Activated CD8-positive, alpha-beta memory T cell treated with anti-CD3 and anti-CD28 coated beads, Interleukin-2, amount 50 U/mL, for 24 hours (primary cell): ENCODE results near the gene ACOXL.
"Not testable (repeated sequence)": the region's sequence is repeated elsewhere in the genome, so short reads cannot be mapped to it uniquely, and the experiment has no call there.

Source experiments
- DNase-seq: peaks from one replicate; pipeline ENCODE4 v3.0.0-alpha.2; 2020; ENCODE audit errors: extremely low read depth

The ACOXL gene

GRCh38 chr2:110855841-110856240 is 123.5 kb downstream of the ACOXL start:
- not testable (repeated sequence) for DNase-seq

GRCh38 chr2:110858135-110858725 is 125.9 kb downstream of the ACOXL start:
- peak; percentile 33 for DNase-seq

GRCh38 chr2:110858993-110859701 is 126.8 kb downstream of the ACOXL start:
- no peak for DNase-seq

GRCh38 chr2:110860630-110861029 is 128.3 kb downstream of the ACOXL start:
- no peak for DNase-seq

- no peak for DNase-seq
These were observed 129.4 kb downstream of the ACOXL start for GRCh38 chr2:110861616-110862260.

- no peak for DNase-seq
These were observed 131.4 kb downstream of the ACOXL start for GRCh38 chr2:110863726-110864125.

- no peak for DNase-seq
These were observed 131.8 kb downstream of the ACOXL start for GRCh38 chr2:110864176-110864575.

- no peak for DNase-seq
These were observed 132.4 kb downstream of the ACOXL start for GRCh38 chr2:110864731-110865130.

GRCh38 chr2:110865188-110865587 is 132.8 kb downstream of the ACOXL start:
- DNase-seq = no peak

GRCh38 chr2:110866045-110866444 is 133.7 kb downstream of the ACOXL start:
- DNase-seq = no peak

- DNase-seq = peak; percentile 48
These were observed 134.1 kb downstream of the ACOXL start for GRCh38 chr2:110866466-110866865.

- no peak for DNase-seq
These were observed 134.7 kb downstream of the ACOXL start for GRCh38 chr2:110867078-110867477.

- DNase-seq = no peak
These were observed 136.6 kb downstream of the ACOXL start for GRCh38 chr2:110868971-110869370.

- no peak for DNase-seq
These were observed 137.4 kb downstream of the ACOXL start for GRCh38 chr2:110869472-110870446.

- no peak for DNase-seq
These were observed 138.2 kb downstream of the ACOXL start for GRCh38 chr2:110870545-110870944.

- DNase-seq = no peak
These were observed 139.3 kb downstream of the ACOXL start for GRCh38 chr2:110871637-110872036.

GRCh38 chr2:110872521-110872920 is 140.1 kb downstream of the ACOXL start:
- no peak for DNase-seq

- DNase-seq = no peak
These were observed 140.7 kb downstream of the ACOXL start for GRCh38 chr2:110873056-110873502.

GRCh38 chr2:110873597-110874452 is 141.5 kb downstream of the ACOXL start:
- DNase-seq = no peak

- no peak for DNase-seq
These were observed 142.3 kb downstream of the ACOXL start for GRCh38 chr2:110874453-110875383.
